Sciatic nerve (tissue), 2 donors: ENCODE measurements around the gene ITGA11. TPM values are rescaled to one million over a fixed set of nuclear protein-coding genes. Genes with fewer than 3 reads are reported as not detected.

ENCODE experiments used
- ATAC-seq: fragments of 200-7000 bp; cut with Tn5 transposase; one replicate; pipeline ENCODE4 v1.9.1; 2020; ENCODE audit warnings: mild to moderate bottlenecking, moderate library complexity
- DNase-seq: peaks from one replicate; pipeline ENCODE4 v3.0.0-alpha.2; 2020; ENCODE audit warnings: low spot score
- intact Hi-C: fragments of 100-400 bp; cut with DNase I; formaldehyde crosslinking; loops from one replicate; pipeline ENCODE4 v1.14.2; 2022
- total RNA-seq: library from RNA; stranded (reverse); fragmentation: NEBNext Ultra II Directional; extraction: Animal tissue kit (Norgen Biotek cat#: 25700); gene quantifications from one replicate; pipeline ENCODE4 v1.2.1, GENCODE V29; 2021
- donor health status: DM: no; HTN: no; CAD: no.
- donor health status: DM: no; HTN: no; CAD: no.

The ITGA11 gene
- total RNA-seq, 1 donor from 2014 or later, result 10.3 TPM

DNA sequence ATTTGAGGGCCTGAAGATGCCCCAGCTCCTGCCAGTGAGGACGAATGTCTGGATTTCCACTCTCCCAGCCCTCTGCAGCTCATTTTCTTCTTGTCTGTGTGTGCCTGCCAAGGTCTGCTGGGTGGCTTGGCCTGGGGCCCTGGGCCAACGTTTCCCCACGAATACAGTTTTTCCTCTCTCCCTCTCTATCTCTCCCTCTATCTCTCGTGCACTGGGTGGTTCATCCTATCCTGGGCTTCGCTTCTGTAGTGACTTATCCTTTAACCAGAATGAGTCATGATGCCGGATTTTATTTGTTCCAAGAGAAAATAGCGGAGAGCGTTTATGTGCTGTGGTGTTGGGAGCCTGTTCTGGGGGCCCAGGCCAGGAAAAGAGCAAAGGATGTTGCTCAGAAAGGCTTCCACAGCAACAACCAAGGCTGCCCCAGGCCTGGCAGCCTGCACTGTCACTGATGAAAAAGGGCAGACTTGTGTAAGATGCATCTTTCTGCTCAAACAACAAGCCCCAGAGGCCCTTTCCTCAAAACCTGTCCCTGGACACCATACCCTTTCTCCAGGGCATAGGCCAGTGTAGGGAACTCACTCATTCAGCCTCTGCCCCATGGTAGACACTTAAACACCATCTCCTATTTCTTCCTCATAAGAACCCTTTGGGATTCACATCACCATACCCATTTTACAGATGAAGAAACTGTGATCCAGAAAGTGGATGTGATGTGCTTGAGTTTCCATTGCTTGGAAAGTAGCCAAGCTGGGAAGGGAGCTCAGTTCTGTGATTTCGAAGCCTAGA lies 47.3 kb downstream of the ITGA11 start:
- intact Hi-C loops, result no loop called here

DNA sequence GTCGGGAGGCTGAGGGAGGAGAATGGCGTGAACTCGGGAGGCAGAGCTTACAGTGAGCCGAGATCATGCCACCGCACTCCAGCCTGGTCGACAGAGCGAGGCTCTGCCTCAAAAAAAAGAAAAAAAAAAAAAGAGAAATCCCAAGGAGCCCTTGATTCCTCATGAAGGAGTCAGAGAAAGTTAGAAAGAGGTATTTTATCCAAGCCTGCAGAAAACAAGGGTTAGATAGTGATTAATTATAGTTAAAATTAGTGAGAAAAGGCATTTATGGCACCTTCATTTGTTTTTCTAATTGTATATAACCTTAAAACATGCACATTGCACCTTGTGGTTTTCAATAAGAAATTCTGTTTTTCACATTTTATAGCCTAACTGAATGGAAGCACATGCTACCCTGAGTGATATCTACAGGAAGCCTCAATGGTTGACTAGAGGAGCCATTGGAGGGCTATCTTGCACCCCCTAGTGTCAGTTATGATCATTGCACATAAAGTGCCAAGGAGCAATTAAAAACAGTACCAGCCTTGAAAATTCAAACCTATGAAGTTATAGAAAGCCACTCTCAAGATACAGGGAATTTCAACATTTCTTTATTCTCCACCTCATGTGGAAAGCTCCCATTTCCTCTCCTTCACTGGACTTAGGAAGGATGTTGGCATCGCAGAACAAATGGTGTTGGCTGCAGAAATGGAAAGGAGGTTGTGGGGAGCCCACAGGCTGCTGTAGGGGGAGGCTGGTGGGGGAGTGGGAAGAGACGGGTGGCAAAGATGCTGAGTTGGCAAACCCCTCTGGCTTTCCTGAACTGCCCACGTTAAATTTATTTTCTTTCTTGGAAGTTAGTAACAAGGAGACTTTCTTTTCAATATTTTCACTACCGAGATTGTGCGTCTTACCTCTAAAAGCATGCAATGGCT lies 48.5 kb downstream of the ITGA11 start:
- peak; percentile 42 for ATAC-seq
- intact Hi-C loops, result no loop called here
- no peak for DNase-seq

More for the DNA sequence above, 47.3 kb downstream of the ITGA11 start:
- ATAC-seq (peak; percentile 83), DNase-seq (peak; percentile 56)

DNA sequence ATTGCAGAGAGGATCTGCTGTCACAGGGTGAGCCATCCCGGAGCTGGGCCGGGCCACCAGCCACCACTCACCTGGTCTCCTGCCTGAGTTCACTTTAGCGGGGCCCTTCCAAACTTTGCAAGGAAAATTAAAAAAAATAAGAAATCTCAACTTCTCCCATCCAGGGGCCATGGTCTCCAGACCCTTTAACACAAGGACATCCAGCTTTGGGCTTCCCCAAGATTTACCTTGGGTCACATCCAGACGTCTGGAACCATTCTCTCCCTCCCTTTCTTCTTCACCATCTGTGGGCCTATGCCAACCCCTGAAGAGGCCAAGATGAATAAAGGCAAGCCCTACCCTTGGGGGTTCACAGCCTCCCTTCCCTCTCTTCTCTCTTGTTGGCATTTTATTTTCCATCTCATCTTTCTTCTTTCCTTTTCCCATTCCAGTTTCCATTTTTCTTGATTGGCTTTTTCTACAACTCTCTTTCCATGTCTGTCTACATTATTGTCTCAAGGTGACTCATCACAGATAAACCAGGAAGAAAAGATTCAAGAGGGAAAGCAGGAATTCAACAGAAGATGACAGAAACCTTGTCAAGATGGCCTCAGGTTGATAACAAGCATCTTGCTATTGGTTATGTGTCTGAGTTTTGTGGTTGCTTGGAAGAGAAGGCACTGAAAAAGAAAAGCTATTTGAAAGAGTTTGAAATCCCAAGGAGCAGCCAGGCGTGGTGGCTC lies 49.5 kb downstream of the ITGA11 start:
- ATAC-seq (no peak), DNase-seq (no peak)
- intact Hi-C loops, result no loop called here

DNA sequence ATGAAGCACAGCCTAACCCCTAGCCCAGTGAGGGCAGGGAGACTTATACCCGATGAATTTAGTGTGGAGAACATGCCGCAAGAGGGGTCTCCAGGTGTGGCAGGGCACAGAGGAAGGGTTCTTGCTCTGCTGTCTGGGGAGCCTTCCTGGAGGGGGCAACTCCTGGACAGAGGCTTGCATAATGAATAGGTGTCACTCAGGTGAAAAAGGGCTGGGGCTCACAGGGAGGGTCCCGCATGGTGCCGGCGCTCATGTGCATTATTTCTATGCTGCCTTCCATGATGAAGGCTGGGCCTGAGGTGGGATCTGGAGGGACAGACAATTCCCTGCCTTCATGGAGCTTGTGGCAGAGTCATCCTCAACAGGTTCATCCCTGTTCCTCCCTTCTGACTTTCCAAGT lies 51.5 kb downstream of the ITGA11 start:
- intact Hi-C loops, result no loop called here
- no peak for DNase-seq
- no peak for ATAC-seq

DNA sequence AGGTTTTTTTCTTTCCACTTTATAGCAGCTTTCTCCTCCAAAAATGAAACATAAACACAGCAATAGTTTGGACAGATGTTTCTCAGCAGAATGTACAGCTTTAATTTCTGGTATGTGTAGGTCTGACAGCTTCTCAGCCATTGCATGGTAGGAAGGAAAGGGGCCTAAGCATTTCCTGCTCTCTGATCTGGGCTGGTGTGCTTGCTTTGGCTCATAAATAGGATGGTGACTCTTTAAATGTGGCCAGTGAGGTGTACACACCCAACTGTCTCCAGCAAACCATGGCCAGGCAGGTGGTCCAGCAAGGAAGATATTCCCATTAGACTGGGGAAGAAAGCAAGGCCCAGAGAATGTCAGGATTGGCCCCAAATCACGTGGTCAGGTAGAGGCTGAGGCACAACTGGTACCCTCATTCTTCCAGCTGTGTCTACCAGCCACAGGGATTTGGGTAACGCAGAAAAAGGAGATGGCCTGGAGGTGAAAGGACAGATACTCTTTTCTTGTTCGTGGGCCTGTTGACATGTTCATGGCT lies 52.1 kb downstream of the ITGA11 start:
- intact Hi-C loops, result no loop called here
- ATAC-seq (no peak), DNase-seq (no peak)

DNA sequence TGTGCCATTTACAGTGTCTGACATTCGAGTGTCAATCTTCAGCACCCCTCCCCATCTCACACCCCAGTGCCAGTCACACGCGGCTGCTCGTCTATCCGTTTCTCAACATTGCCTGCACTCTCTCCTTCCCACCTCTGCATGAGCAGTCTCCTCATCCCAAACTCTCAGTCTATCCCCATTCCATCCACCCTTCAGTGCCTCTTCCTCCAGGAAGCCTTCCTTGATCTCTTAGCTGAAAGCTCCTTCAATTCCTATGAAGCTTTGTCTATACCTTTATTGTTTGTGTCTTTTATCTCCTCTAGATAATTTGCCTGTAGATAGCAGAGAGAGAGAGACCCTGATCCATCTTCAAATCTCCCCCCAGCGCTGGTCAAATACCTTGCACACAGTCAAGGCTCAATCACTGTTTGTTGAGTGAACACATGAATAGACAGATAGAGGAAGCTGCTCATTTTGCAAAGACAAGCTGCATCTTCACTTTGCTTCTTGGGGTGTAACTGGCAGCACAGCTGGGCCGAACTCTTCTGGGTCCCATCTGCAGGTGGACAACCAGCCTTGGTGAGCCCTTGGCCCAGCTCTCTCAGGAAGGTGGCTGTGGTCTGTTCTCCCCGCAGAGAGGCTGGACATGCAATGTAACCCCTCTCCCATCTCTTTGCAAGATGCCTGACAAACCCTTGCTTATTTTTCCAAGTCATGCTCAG lies 52.8 kb downstream of the ITGA11 start:
- intact Hi-C loops, result no loop called here
- ATAC-seq, result no peak
- no peak for DNase-seq

DNA sequence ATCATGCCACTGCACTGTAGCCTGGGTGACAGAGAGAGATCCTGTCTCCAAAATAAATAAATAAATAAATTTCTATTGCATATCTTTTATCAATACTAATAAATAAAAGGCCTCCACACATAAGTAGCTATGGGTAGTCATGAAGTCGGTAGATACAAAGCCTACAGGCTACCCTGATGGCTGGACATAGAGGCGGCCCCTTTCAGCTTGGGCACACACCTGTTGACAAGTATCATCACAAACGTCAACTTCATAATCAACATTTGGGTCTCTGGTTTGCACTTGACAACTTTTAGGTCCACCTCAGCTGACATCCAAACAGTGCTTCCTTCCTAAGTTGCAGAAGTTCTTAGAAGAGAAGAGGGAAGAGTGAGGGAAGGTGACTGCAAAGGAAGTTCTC lies 53.4 kb downstream of the ITGA11 start:
- no peak for DNase-seq
- ATAC-seq, result no peak
- intact Hi-C loops, result no loop called here

DNA sequence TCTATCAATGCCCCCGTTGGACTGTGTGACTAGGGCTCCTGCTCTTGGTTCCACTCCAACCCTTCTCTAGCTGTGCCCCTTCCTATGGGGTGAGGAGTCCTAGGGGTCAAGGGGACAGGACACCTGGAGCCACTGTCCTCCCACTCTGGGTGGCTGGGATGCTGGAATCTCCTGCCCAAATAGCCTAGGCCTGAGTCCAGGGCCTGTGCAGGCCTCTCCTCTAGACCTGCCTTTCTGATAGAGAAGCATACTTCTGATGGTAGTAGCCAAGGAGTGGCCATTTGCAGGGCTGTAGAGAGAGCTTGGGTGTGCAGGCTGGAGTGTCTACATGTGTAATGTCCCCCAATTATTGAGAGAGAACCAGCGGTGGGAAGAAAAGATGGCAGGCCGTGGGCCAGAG lies 54.2 kb downstream of the ITGA11 start:
- DNase-seq (no peak), ATAC-seq (no peak)
- intact Hi-C loops, result no loop called here

DNA sequence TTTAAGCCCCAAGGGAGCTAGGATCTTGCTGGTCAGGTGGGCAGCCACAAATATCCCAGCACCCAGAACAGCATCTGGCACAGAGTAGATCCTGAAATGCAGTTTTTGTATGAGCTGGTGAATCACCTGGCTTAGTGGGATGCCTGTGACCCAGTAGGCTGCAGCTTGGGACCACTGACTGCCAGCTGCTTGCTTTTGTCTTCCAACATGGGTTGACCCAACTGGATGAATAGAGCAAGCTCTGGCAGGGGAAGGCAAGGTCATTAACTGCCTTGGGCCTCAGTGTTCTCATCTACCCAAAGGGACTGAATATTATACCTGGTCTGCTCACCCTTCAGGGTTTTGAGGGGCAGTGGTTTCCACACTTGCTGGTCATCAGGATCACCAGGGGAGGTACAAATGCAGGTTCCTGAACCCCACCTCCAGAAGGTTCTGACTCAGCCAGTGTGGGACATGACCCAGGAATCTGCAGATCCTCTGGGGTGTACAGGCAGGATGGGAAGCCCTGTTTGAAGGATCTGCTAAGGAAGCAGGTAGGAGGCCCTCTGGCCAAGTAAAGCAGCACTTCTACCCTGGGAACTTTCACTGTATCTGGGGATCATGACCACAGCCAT lies 55.4 kb downstream of the ITGA11 start:
- DNase-seq, result no peak
- intact Hi-C loops, result no loop called here
- no peak for ATAC-seq

DNA sequence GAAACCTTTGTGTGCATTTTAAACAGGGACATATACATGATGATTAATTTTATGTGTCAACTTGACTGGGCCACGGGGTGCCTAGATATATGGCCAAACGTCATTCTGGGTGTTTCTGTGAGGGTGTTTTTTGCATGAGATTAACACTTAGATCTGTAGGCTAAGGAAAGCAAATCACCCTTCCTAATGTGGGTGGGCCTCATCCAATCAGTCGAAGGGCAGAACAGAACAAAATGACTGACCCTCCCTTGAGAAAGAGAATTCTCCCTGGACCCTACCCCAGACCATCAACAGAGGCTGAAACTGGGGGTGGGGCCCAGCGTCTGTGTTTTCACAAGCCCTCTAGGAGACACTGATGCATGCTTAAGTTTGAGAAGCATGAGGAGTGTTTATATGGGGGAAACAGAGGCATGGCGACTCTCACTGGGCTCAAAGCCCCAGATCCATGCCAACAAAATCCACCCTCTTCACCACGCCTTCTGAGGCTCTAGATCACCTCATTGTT lies 56.2 kb downstream of the ITGA11 start:
- no peak for ATAC-seq
- no peak for DNase-seq
- intact Hi-C loops, result no loop called here

DNA sequence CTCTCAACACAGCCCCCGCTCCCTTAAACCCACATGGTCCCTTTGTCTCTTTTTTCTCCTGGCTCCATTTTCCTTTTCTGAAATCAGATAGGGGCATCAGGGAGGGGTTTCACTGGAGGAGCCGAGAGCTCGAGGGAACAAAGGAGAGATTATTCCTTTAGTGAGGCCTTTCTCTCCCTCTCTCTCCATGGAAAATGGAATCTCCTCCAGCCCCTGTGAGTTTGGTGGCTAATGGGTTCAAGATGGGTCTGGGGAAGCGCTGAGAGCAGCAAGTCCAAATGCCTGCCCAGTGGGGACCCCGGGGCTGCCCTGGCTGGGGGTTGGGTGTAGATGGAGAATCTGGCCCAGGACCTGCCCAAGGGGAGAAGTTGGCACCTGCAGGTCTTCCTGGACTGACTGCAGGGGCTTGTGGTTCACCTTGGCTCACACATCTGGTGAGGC lies 56.8 kb downstream of the ITGA11 start:
- DNase-seq (no peak), ATAC-seq (no peak)
- intact Hi-C loops, result no loop called here

DNA sequence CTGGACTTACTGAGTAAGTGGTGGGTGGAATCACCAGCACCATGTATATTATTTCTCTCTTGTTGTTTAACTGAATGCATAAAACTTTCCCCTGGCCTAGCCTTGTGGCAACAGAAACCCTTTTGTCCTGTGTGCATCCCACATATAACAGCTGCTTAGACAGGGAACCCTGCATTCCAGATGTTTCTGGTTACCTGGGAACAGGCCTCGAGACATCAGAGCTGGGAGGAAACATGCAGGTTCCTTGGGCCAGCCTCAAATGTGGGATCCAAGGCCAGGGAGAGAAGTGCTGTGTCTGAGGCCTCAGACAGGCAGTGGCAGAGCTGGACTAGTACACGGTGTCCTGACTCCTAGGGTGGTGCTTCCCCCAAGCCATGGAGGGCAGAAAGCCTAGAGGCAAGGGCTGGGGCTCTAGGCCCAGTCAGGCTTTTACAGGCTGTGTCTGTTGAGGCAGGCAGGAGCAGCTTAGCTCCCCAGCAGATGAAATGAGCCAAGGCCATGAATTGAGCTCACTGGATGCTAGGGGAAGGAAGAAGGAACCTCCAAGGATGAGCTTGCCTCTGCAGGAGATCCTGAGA lies 57.7 kb downstream of the ITGA11 start:
- ATAC-seq, result no peak
- intact Hi-C loops, result no loop called here
- DNase-seq, result peak; percentile 34

DNA sequence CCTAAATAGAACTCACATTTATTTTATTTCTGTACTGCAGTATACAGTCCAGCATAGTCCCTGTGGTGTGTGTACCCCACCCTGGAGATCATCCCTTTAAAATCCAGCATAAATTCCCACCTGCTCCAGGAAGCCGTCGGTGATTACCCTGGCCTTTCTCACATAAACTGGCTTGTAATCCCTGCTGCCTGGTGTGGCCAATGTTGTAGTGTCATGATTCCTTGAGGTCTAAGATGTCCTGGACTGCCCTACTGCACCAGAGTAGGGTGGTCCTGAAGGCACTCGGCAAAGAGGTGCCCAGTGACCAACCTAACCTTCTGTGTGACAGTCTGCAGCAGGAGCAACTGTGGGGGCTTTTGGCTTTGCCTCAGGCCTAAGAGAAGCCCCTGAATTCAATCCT lies 58.9 kb downstream of the ITGA11 start:
- intact Hi-C loops, result no loop called here
- ATAC-seq (no peak), DNase-seq (peak; percentile 36)

DNA sequence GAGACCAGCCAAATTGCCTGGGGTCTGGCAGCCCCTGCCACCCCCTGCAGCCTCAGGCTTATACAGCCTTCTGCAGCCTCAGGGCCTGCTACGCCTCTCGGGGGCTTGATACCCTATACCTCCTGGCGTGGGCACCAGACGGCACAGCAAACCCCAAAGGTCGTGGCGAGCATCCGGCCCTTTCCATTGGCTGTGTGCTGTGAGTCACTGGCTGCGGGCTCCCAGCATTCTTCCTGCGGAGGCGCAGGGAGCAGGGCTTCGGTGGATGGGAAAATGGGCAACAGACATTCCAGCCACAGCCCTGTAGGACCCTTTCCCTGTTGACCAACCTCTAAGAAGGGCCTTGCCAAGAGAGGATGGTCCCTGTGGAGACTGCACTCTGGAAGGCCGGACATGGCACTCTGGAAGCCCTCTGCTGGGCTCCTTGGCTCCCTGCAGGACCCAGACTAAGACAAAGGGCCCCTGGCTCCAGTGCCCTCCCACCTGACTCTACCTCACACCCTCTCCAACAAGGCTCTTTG lies 59.6 kb downstream of the ITGA11 start:
- DNase-seq, result peak; percentile 39

DNA sequence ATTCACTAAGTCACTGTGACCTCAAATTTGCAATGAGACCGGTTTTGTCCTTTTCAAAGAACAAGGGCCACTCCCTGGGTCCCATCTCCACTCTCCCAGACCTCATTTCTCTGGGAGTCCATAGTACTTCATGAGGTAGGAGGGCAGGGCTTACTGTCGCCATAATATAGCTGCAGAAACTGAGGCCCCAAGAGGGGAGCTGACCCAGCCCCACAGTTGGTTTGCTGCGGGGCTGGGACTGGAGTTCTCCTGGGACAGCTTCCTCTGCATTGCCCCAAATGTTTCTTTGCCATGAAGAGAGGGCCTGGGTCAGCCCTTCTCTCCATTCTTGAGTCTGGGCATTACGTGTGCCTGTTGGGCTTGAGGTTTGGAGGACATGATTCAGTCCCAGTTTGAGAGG lies 60.1 kb downstream of the ITGA11 start:
- DNase-seq, result no peak
- no peak for ATAC-seq
- intact Hi-C loops, result no loop called here

More for the DNA sequence above, 59.6 kb downstream of the ITGA11 start:
- ATAC-seq, result peak; percentile 43
- intact Hi-C loops, result no loop called here

DNA sequence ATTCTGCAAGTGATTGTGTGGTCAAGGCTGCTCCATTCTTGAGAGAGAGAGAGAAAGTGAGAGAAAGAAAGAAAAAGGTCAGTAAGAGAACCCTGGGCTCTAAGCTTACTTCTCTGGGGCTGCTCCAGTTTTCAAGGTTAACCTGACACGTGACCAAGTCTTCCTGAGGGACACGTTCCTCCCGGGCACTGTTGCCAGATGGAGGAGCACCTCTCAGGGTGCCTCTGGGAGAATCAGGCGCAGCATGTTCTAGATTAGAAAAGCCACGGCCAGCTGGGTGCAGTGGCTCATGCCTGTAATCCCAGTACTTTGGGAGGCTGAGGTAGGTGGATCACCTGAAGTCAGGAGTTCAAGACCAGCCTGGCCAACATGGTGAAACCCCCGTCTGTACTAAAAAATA lies 60.8 kb downstream of the ITGA11 start:
- ATAC-seq, result no peak

DNA sequence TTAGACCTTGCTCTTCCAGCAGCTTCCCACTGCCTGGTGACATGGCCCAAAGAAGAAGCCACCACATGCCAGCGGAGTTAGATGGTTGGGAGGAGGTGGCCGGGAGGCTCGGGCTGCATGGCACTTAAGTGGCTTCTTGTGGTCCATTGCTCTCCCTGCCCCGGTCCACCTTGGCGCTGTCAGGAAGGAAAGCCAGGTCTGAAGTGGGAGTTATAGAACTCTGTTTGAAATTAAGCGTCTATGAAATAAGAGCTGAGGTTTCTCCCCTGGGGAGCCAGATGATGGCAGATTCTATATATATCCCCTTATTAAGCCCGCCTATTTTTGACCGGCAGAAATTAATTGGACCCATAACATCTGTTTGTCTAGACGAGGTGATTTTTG lies 61.2 kb downstream of the ITGA11 start:
- ATAC-seq (no peak), DNase-seq (peak; percentile 47)
- intact Hi-C loops, result no loop called here

More for the DNA sequence above, 60.8 kb downstream of the ITGA11 start:
- intact Hi-C loops, result no loop called here
- DNase-seq, result peak; percentile 35
